HG03520 (cell line): ENCODE measurements around the gene SELENBP1.
"Not testable (repeated sequence)": the region's sequence is repeated elsewhere in the genome, so short reads cannot be mapped to it uniquely, and the experiment has no call there.

ENCODE experiments used
- ATAC-seq: cut with Tn5 transposase; IDR thresholded peaks from one replicate; pipeline ENCODE4 v1.9.1; 2021; ENCODE audit warnings: mild to moderate bottlenecking, moderate library complexity; ENCODE audit not compliant: unreplicated experiment

SELENBP1 gene

DNA sequence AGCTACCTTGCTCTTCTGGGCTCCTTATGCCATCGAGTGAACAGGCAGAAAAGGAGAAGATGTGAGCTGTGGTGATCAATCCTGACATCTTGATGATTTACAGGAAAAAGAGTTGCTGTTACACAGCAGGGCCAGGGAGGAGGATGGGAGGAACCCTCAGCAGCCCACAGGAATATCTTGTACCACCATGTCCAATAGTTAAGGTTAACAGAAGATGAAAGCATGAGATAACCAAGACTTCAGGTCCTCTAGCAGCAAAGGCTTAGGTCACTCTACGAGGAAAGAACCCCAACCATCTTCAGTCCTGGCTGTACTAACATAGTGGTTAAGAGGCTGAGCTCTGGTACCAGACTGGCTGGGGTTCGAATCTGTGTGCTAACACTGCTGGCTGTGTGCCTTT is 12.1 kb upstream of the SELENBP1 start:
- no peak for ATAC-seq

DNA sequence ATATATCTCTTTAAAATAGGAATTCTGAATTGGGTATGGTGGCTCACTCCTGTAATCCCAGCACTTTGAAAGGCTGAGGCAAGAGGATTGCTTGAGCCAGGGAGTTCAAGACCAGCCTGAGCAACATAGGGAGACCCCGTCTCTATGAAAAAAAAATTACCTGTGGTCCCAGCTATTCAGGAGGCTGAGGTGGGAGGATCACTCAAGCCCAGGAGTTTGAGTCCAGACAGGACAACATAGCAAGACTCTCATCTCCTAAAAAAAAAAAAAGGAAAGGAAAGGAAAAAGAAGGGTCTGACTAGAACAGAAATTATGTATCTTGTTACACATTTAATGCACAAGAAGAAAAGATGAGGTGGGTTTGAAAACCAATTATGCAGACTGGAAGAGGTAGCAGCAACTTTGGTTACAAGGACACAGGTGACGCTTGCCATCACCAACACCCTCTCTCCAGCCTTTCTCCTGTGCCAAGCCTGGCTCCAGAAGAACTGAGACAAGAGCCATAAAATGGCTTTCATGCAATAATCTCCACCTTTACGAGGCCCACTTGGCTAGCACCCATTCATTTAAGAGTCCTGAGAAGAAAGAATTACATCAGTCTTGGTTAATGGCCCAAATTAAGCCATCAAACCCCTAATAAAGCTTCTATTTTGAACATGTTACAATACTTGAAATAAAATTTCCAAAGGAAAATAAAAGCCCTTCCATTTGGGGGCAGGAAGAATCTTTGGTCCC is 4.8 kb upstream of the SELENBP1 start:
- ATAC-seq = no peak

DNA sequence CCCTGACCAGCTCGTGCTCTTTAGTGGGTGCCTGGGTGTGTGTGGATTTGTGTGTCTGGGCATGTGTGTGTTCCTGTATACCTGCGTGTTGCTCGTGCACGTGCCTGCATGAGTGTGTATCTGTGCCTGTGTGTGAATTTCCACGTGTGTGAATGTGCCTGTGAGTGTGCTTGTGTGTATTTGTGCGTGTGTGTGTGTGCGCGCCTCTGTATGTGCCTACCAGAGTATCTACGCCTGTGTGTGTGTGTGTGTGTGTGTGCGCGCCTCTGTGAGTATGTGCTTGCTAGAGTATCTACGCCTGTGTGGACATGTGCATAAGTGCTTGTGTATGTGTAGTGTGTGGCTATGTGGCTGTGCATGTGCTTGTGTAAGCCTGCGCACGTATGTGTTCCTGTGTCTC is 691 bp upstream of the SELENBP1 start:
- no peak for ATAC-seq

DNA sequence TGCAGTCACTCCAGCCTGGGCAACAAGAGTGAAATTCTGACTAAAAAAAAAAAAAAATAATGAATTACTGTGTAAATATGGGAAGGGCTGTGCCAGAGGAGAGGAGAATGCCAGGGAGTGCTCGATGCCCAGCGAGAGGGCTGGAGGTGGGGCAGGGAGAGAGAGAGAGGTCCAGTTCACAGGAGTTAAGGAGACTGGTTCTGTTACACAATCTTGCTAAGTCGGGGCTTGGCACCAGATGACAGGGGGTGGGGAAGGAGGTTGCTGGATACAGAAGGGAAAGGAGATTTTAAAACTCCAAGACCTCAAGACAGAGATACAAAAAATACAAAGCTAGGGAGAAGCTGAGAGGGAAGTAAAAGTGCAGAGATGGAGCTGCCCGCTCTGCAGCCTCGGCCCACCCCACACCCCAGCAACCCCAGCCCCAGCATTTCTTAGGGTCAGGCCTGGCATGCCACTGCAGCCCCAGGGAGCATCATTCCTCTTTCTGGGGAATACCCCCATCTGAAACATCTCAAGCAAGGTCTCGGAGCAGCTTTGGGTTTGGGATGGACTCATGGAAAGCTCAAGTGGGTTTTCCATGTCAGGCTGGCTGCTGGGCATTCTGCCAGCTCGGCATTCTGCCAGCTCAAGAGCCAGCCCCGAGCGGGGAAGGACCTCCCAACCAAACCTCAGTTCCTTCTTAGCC is 991 bp downstream of the SELENBP1 start:
- ATAC-seq = no peak

DNA sequence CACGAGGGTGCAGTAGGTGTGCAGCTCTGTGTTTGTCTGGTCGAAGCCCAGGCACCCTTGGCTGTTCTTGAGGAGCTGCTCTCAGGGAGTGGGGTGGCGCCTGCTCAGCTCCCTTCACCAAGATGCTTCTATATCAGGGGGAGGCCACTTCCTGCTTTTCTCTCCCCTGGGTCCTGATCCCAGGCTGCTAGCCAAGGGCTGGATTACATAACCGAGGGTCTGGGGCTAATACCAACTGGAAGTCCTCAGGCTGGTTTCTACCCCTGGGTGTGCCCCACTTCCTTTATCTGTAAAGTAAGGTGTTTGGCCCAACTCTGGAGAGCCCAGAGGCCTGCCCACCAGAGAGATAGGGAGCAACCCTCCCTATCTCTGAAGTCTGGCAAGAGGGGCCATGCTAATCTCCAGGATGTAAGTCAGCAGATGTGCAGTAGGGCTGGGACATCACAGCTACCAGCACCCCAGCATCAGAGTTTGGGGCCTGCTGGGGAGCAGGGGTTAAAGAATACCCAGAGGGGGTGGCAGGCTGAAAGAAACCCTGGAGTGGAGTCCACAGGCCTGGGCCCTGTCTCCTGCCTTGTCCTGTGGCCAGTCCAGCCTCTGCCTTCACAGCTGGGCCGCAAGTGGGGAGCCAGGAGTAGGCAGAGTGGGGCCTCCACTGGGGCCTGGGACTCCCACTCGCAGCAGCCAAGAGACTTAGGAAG is 2.1 kb downstream of the SELENBP1 start:
- ATAC-seq = no peak

DNA sequence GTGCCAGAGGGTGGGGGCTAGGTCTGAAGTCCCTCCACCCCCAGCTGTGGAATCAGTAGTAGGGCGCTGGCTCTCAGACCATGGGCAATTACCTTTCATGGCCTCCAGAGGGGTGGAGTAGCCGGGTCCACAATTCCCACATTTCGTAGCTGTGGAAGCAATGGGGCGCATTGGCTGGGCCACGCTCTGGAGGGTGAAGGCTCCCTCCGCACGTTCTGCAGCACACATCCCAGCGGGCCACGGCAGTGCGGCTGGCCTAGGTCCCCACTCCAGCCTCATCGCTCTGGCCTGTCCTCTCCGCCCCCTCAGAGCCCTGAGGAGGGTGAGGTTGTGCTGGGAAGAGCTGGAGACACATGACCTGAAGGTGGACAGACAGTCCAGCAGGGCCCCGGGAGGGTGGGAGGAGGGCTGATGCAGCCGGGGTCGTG is 2.9 kb downstream of the SELENBP1 start:
- ATAC-seq = no peak

DNA sequence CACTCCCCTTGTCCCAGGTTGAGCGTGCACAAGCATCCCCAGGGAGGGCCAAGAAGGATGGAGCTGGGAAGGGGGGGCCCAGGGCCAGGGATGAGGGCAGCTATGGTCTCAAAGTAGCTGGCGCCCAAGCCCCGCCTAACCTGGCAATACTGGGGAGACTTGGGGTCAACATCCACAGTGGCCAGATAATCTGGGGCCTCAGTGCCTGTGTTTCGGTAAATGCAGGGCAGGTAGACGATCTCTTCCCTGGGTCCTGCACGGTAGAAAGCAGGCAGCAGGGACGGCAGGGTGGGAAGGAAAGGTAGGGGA is 3.2 kb downstream of the SELENBP1 start:
- ATAC-seq = no peak

DNA sequence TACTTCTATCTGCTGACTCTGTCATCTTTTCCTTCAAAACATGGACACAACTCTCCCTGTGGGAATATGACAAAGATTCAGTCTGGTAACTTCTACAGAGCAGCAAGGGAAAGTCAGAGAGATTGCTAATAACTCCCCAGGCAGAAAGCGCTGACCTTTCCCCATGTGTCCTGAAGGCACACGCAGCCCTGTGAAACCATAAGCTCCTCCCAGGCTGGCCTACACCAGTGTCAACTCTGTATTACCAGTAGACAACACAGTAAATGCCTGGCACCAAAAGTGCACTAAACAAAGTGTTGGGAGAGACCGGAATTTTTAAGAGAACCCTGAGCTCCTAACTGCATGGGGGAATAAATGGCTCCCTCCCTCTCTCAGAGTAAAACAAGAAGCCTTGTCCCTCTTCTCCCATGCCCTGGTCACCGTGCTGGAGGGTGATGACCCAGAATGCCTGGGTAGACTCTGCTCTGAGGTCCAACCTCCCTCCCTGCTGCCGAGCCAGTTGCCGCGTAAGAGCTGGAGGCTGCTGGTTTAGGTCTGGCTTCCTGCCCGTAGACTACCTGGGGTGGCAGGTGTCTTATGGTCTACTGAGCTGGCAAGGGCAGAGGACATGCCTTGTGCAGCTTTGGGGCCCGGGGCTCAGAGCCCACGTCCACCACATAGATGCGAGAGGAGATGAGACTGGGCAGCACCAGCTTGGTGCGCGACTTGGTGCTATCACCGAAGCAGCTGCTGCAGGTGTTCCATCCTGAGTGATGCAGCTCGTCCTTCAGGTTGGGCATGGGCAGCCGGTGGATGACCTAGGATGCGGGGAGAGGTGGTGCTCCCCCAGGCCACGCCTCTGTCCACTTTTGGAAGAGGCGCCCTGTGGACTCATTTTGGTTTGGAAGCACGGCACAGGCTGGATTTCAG is 3.9 kb downstream of the SELENBP1 start:
- ATAC-seq = no peak

DNA sequence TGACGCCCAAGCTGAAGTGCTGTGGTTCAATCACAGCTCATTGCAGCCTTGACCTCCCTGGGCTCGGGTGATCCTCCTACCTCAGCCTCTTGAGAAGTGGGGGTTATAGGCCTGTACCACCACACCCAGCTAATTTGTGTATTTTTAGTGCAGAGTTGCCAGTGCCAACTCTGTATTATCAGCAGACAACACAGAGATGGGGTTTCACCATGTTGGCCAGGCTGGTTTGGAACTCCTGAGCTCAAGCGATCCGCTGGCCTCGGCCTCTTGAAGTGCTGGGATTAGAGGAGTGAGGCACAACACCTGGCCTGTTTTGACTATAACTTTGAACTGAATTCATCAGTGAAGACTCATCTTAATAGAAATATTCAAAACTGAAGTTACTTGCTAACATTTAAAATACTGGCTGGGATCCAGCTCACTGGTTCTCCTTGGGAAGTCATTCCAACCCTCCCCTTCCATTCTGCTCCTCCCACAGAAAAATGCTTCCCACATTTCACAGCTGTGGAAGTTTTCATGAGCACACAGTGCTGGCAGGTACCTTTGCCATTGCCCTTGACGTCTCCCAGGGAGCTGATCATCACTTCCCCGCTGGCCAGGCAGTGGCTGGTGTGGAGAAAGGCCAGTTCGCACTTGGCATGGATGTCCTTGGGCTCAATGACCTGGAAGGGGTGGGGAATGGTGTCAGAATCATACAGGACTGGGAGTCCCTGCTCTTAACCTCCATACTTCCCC is 4.7 kb downstream of the SELENBP1 start:
- no peak for ATAC-seq

DNA sequence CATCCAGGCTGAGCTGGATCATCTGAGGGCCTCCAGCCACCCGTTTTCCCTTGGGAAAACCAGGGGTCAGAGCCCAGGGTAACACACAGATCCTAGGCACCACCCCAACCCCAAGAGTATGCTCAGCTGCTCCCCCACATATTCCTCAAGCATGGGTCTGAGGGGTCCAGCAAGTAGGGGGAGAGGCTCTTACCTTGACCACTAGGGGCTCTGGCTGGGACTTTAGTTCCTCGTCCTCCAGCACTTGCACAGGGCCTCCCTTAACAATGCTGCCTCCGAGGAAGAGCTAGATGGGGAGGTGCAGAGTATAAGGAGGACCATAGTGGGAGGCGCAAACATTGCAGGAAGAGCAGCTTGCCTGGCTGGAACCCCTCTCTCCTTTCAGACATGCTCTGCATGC is 7.5 kb downstream of the SELENBP1 start:
- no peak for ATAC-seq

DNA sequence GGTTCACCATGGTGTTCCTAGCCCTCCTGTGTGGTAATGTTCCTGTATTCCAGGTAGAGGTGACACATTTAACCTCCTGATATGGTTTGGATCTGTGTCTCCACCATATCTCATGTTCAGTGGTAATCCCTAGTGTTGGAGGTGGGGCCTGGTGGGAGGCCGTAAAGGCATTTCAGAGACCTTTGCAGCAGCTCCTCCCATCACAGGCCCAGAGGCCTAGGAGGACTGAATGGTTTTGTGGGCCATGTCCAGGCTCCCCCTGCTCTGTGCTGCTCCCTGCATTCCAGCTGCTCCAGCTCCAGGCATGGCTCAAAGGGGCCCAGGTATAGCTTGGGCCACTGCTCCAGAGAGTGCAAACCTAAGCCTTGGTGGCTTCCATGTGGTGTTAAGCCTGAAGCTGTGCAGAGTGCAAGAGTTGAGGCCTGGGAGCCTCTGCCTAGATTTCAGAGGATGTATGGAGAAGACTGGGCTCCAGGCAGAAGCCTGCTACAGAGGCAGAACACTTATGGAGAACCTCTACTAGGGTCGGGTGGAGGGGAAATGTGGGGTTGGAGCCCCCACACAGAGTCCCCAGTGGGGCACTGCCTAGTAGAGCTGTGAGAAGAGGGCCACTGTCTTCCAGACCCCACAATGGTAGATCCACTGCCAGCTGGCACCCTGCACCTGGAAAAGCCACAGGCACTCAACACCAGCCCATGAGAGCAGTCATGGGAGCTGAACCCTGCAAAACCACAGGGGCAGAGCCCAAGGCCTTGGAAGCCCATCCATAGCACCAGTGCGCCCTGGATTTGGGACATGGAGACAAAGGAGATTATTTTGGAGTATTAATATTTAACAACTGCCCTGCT is 10.0 kb downstream of the SELENBP1 start:
- no peak for ATAC-seq

DNA sequence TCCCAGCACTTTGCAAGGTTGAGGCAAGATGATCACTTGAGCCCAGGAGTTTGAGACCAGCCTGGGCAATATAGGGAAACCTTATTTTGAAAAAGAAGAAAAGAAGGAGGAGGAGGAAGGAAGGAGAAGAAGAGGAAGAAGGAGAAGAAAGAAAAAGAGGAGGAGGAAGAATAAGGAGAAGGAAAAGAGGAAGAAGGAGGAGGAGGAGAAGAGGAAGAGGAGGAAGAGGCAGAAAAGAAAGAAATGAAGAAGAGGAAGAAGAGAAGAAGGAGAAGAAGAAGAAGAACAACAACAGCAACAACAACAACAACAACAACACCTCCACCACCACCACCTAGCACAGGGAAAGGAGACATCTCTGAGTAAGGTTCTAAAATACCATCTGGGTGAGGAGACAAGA is 10.6 kb downstream of the SELENBP1 start:
- no peak for ATAC-seq

DNA sequence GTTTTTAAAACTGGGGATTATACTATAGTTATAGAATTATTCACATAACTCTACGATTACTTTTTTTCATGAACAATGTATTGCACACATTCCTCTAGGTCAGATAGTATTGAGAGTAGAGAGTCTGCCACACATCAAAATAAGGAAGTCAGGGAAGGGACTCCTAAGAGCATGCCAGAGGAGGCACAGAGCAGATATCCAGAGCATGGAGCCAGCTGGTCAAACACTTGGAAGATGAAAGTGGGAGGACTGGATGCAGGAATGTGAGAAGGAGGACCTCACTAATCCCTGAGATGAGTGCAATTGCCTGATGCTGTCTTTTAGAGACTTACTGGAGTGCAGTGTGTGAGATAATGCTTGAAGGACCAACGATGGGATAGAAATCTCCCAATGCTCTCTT is 15.8 kb downstream of the SELENBP1 start:
- no peak for ATAC-seq

DNA sequence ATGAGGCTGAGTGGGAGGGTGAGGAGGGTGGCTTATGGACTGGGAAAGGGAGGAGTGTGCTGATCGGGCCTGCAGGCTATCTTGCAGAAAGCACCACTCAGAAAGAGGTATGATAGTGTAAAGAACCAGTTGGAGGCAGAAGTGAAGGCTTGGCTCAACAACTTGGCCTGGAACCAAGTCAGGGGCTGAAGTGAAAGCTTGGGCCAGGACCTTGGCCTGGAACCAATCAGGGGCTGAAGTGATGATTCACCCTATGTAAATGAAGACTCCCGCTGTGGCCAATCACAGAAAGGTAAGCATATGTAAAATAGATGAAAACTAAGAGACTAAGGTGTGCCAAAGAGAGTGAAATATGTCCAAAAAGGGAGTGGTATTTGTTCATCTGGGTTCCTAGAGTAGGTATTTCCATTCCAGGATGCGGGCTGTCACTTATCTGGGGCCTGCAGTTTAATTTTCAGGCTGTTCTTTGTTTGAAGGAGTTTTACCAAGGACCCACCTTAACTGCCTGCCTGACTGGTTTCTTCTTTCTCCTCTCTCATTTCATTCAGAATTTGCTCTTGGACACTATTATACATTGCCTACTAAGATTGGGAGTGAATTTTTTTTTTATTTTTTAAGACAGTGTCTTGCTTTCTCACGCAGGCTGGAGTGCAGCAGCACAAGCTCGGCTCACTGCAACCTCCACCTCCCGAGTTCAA is 20.3 kb downstream of the SELENBP1 start:
- no peak for ATAC-seq

DNA sequence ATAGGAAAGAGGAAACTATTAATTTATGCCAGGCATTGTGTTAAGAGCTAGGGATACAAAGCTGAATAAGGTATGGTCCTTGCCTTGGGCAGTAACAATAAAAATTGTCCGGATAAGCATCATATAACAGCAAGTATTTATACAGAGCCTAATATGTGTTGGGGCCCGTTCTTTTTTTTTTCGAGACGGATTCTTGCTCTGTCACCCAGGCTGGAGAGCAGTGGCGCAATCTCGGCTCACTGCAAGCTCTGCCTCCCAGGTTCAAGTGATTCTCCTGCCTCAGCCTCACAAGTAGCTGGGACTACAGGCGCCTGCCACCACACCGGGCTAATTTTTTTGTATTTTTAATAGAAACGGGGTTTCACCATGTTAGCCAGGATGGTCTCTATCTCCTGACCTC is 22.2 kb downstream of the SELENBP1 start:
- ATAC-seq = not testable (repeated sequence)

DNA sequence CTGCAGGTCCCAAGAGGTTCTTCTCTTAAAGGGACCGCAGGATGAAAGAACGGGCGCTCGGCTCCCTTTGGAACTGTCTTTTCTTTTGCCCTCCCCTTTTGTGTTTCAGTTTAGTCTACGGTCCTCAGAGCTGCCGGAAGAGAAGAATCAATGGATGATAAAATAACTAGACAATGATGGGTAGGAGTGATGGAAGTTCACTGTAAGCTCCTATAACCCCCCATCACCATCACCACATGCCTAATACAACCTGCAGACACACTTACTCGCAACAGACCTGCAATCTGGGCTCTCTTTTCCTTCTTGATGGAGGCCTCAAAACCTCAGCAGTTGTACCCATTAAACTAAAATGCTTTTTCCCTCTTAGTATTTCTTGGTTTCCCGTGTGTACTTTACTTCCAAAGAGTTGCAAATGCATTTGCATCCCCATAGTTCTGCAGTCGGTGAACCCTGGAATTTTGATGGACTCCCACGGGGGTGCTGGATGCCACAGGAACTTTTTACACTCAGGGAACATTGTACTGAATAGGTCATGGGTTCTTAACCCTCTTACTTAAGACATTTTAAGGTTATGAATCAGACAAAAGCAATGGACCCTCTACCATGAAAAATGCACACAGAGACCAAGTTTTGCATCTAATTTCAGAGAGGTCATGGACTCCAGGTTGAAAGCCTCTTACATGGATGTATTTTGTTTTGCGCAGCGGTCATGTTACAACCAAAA is 24.8 kb downstream of the SELENBP1 start:
- ATAC-seq = no peak

DNA sequence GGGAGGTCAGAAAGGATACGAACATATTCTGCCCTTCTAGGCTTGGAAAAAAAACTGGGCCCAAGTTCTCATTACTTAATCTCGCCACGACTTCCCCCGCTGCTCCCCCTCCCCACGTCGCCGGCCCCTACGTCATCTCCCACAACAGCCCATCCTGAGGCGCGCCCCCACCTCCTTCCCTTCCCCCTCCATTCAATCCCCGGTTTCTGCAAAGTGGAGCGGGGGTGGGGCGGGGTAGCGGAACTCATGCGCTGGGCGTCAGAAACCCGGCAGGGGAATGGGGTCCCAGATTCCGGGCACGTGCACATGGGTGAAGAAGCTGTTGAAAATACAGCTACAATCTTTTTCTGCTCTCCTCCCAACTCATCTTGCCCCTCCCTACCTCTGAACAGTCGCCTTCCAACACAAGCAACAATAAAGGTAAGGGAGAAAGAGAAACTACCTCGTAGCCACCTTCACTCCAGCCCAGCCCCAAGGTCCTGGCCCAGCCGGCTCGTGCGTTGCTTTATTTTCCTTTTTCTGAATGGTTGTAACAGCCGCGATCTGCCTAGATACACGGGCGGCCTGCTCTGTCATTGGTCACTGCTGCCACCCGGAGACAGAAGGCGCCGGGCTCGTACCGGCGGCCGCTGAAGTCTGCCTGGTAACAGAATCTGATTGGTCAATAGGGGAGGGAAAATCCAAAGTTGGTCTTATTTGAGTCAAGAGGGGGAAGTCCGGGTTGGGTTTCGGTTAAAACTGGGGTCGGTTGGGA is 25.6 kb downstream of the SELENBP1 start, which contains the start of gene RFX5:
Gene RFX5, minus strand, starts transcription at position 484 of the 754 bp plus-strand sequence. CDS start 932 bp downstream, outside the sequence.
- ATAC-seq = peak; percentile 93
